ENCODE results near the gene MRPL50.

Gene MRPL50

DNA sequence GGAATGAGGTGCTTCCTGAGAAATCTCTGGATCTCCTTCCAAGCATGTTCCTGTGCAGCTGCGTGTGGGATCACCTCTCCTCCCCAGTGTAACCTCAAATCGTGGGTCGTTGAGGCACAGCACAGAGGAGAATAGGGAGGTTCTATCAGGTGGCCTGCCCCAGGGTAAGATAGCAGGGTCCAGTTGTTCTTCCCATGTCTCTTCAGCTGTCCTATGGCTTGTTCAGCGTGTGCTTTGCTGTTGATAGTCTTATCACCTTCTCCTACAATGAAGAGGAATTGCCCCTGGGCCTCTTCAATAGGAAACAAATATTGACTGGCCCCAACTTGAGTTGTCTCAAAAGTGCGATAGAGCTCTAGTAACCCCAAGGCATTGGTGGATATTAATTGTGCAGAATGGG, 36.0 kb downstream of the MRPL50 start:
- Histone ChIP-seq H3K27me3 (ENCODE audit: control insufficient read depth, insufficient read depth, low read length) (no peaks in the 10 kb centered on the region), H3K4me1 (ENCODE audit: control insufficient read depth, insufficient read depth, low read length) (no peaks in the 10 kb centered on the region), H3K27ac (ENCODE audit: low read length) (no peak overlapping the region), H3K36me3 (ENCODE audit: control insufficient read depth, insufficient read depth, low read length) (no peaks in the 10 kb centered on the region), H3K9me3 (ENCODE audit: control insufficient read depth, insufficient read depth, low read length) (no peaks in the 10 kb centered on the region), H3K4me3 (ENCODE audit: low read length) (no peak overlapping the region)
- DNase-seq (ENCODE audit: low read depth, low spot score): no peak
- no CpG with 5 or more reads among the region's 5 CpGs for WGBS (ENCODE audit: insufficient coverage, insufficient read length)

DNA sequence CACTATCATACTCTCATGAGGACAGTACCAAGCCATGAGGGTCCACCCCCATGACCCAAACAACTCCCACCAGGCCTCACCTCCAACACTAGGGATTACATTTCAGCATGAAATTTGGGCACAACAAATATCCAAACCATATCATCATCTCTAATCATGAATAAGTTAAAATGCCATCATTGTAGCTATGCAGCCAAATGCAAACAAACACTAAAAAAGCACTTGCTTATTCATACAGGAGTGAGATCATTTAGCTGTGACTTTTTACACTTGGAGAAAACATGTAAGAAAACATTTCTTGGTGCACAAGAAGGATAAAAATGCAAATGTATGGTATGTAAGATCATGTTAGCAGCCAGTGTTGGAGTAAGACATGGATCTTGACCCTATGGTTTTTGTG, 37.8 kb downstream of the MRPL50 start:
- Histone ChIP-seq H3K36me3 (ENCODE audit: control insufficient read depth, insufficient read depth, low read length) (no peaks in the 10 kb centered on the region), H3K9me3 (ENCODE audit: control insufficient read depth, insufficient read depth, low read length) (no peaks in the 10 kb centered on the region), H3K4me3 (ENCODE audit: low read length) (no peak overlapping the region), H3K4me1 (ENCODE audit: control insufficient read depth, insufficient read depth, low read length) (no peaks in the 10 kb centered on the region), H3K27me3 (ENCODE audit: control insufficient read depth, insufficient read depth, low read length) (no peaks in the 10 kb centered on the region), H3K27ac (ENCODE audit: low read length) (no peak overlapping the region)
- DNase-seq (ENCODE audit: low read depth, low spot score): no peak

DNA sequence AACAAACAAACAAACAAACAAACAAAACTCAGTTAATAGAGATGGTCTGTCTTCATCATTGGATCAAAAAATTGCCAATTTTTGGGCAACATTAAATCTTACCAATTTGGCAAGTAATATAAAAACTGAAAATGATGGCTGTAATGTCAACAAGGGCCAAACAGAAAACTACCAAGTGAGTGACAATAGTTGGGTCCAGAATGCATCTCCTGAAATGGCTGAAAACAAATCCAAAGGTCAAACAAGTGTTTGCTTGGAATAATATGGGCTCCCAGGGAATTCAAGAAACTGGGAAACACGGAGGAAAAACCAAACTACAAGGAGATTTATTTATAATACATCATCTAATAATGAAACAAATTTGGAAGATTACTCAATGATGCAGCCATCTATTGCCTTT, 38.7 kb downstream of the MRPL50 start:
- H3K27me3 ChIP-seq (ENCODE audit: control insufficient read depth, insufficient read depth, low read length): no peaks in the 10 kb centered on the region
- no CpG with 5 or more reads among the region's 1 CpG for WGBS (ENCODE audit: insufficient coverage, insufficient read length)
- no peak overlapping the region for H3K4me3 ChIP-seq (ENCODE audit: low read length)
- no peaks in the 10 kb centered on the region for H3K36me3 ChIP-seq (ENCODE audit: control insufficient read depth, insufficient read depth, low read length)
- no peaks in the 10 kb centered on the region for H3K4me1 ChIP-seq (ENCODE audit: control insufficient read depth, insufficient read depth, low read length)
- no peak overlapping the region for H3K27ac ChIP-seq (ENCODE audit: low read length)
- DNase-seq (ENCODE audit: low read depth, low spot score): no peak
- H3K9me3 ChIP-seq (ENCODE audit: control insufficient read depth, insufficient read depth, low read length): no peaks in the 10 kb centered on the region

DNA sequence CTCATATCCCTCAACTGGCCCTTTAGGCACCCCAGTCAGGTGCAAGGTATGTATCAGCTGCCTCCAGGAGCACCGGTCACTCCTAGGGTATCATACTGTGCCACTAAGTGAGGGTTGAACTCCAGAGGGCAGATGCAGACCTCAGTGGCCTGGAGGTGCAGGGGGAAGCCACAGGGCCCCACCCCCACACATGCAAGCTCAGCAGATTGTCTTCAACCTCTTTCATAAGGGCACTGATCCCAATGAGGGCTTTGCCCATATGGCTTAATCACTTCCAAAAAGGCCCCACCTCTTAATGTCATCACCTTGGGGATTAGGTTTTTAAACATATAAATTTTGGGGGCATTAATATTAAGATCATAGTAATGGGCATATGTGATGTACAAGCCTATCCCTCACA, 41.8 kb downstream of the MRPL50 start:
- no peaks in the 10 kb centered on the region for H3K4me1 ChIP-seq (ENCODE audit: control insufficient read depth, insufficient read depth, low read length)
- no peaks in the 10 kb centered on the region for H3K36me3 ChIP-seq (ENCODE audit: control insufficient read depth, insufficient read depth, low read length)
- no peak overlapping the region for H3K27ac ChIP-seq (ENCODE audit: low read length)
- no peak overlapping the region for H3K4me3 ChIP-seq (ENCODE audit: low read length)
- no peaks in the 10 kb centered on the region for H3K9me3 ChIP-seq (ENCODE audit: control insufficient read depth, insufficient read depth, low read length)
- no CpG with 5 or more reads among the region's 1 CpG for WGBS (ENCODE audit: insufficient coverage, insufficient read length)
- no peaks in the 10 kb centered on the region for H3K27me3 ChIP-seq (ENCODE audit: control insufficient read depth, insufficient read depth, low read length)
- no peak for DNase-seq (ENCODE audit: low read depth, low spot score)

DNA sequence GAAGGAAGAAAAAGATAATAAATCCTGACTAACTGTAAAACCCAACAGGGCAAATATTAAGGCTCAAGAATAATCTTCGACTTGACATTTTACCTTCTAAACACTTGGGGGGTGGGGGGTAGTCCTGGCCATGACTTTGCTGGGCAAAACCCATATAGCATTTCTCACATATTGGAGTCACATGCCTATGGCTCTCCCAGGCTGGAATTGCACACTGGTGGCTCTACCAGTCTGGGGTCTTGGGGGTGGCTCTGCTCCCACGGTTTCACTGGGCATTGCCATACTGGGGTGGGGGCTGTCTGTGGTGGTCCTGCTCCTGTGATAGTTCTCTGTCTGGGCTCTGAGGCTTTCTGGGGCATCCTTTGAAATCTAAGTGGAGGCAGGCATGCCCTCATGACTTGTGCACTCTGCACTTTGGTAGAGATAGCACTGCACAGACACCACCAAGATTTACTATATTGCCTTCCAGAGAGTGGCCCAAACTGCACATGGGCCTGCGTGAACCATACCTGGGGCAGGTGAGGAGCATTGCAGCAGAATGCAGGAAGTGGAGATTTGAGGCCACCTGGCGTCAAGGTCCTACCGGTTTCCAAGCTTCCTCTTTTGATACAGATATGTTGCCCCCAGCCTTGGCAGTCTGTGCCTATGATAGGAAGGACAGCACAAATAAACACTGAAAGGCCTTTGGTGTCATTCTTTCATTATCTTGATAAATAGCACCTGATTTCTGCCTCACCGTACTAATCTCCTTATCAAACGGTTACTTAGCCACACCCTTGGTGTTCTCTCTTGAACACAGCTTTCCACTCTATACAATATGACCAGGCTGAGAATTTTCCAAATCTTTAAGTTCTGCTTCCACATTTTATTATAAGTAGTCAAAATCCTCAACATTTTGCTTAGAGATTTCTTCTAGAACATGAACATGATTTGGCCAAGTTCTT, 43.4 kb downstream of the MRPL50 start:
- H3K27ac ChIP-seq (ENCODE audit: low read length): no peak overlapping the region
- no peak for DNase-seq (ENCODE audit: low read depth, low spot score)
- no peak overlapping the region for H3K4me3 ChIP-seq (ENCODE audit: low read length)
- H3K9me3 ChIP-seq (ENCODE audit: control insufficient read depth, insufficient read depth, low read length): no peaks in the 10 kb centered on the region
- WGBS (ENCODE audit: insufficient coverage, insufficient read length): no CpG with 5 or more reads among the region's 7 CpGs
- H3K27me3 ChIP-seq (ENCODE audit: control insufficient read depth, insufficient read depth, low read length): no peaks in the 10 kb centered on the region
- no peaks in the 10 kb centered on the region for H3K36me3 ChIP-seq (ENCODE audit: control insufficient read depth, insufficient read depth, low read length)
- no peaks in the 10 kb centered on the region for H3K4me1 ChIP-seq (ENCODE audit: control insufficient read depth, insufficient read depth, low read length)

DNA sequence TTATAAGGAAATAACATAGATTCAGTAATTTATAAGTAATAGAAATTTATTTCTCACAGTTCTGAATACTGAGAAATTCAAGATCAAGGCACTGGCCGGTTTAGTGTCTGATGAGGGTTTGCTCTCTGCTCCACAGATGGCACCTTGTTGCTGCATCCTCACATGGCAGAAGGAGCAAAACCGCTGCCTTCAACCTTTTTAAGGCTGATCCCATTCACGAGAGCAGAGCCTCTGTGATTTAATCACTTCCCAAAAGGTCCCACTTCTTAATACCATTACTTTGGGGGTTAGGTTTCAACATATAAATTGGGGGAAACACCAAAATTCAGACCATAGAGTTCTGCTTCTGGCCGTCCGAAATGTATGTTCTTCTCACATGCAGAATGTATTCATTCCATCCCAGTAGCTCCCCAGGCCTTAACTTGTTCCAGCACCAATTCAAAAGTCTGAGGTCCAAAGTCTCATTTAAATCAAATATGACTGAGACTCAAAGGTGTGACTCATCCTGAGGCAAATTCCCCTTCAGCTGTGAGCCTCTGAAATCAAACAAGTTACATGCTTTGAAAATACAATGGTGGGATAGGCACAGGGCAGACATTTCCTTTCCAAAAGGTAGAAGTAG, 44.2 kb downstream of the MRPL50 start:
- no peak for DNase-seq (ENCODE audit: low read depth, low spot score)
- H3K9me3 ChIP-seq (ENCODE audit: control insufficient read depth, insufficient read depth, low read length): no peaks in the 10 kb centered on the region
- H3K27me3 ChIP-seq (ENCODE audit: control insufficient read depth, insufficient read depth, low read length): no peaks in the 10 kb centered on the region
- H3K4me3 ChIP-seq (ENCODE audit: low read length): no peak overlapping the region
- no peaks in the 10 kb centered on the region for H3K36me3 ChIP-seq (ENCODE audit: control insufficient read depth, insufficient read depth, low read length)
- WGBS (ENCODE audit: insufficient coverage, insufficient read length): no CpG with 5 or more reads among the region's 5 CpGs
- H3K4me1 ChIP-seq (ENCODE audit: control insufficient read depth, insufficient read depth, low read length): no peaks in the 10 kb centered on the region
- no peak overlapping the region for H3K27ac ChIP-seq (ENCODE audit: low read length)

DNA sequence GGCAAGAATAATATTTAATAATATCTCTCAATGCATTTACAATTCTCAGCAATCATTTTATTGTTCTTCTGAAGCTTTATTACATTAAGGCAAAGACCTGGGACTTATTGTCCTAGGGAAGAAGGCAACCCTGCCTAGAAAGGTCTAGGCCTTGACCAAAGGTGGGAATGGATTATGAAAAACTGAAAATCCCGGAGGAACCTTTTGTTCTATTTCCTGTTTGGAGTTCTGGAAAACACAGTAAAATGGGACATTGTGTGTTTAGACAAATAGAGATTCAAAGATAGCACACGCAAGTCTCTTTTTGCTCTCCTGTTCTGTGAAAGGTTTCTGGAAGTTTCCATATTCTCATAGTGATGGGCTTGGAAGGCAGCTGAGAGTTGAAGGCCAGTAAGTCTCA, 44.7 kb downstream of the MRPL50 start:
- H3K9me3 ChIP-seq (ENCODE audit: control insufficient read depth, insufficient read depth, low read length): no peaks in the 10 kb centered on the region
- DNase-seq (ENCODE audit: low read depth, low spot score): no peak
- H3K4me3 ChIP-seq (ENCODE audit: low read length): no peak overlapping the region
- no CpG with 5 or more reads among the region's 2 CpGs for WGBS (ENCODE audit: insufficient coverage, insufficient read length)
- no peaks in the 10 kb centered on the region for H3K27me3 ChIP-seq (ENCODE audit: control insufficient read depth, insufficient read depth, low read length)
- H3K4me1 ChIP-seq (ENCODE audit: control insufficient read depth, insufficient read depth, low read length): no peaks in the 10 kb centered on the region
- no peak overlapping the region for H3K27ac ChIP-seq (ENCODE audit: low read length)
- no peaks in the 10 kb centered on the region for H3K36me3 ChIP-seq (ENCODE audit: control insufficient read depth, insufficient read depth, low read length)

DNA sequence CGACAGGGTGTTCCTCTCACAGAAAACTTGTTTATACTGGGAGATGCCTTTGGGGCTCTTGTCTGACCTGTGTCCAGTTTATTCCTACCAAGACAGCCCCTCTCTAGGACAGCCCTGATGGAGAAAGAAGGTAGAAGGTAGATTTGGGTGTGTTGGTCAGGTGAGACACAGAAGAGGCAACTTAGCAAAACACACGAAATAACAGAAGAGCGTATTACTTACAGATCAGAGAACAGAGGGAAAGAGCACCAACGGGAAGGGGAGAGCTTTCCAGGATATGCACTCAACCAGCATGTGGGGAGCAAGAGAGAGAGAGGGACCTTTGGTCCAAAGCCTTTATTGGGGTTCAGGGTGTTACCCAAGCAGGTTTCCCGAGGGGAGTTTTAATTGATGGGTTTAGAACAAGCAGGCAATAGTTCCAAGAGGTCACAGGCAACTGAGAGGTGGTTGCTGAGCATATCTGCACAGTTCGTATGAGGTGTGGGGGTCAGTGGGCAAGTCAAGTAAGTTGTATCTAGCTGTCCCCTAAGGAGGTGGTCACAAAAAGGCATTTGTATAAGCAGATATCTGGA, 45.4 kb downstream of the MRPL50 start:
- no CpG with 5 or more reads among the region's 6 CpGs for WGBS (ENCODE audit: insufficient coverage, insufficient read length)
- Histone ChIP-seq H3K4me1 (ENCODE audit: control insufficient read depth, insufficient read depth, low read length) (no peaks in the 10 kb centered on the region), H3K9me3 (ENCODE audit: control insufficient read depth, insufficient read depth, low read length) (no peaks in the 10 kb centered on the region), H3K27me3 (ENCODE audit: control insufficient read depth, insufficient read depth, low read length) (no peaks in the 10 kb centered on the region), H3K27ac (ENCODE audit: low read length) (no peak overlapping the region), H3K4me3 (ENCODE audit: low read length) (no peak overlapping the region), H3K36me3 (ENCODE audit: control insufficient read depth, insufficient read depth, low read length) (no peaks in the 10 kb centered on the region)
- DNase-seq (ENCODE audit: low read depth, low spot score): no peak

DNA sequence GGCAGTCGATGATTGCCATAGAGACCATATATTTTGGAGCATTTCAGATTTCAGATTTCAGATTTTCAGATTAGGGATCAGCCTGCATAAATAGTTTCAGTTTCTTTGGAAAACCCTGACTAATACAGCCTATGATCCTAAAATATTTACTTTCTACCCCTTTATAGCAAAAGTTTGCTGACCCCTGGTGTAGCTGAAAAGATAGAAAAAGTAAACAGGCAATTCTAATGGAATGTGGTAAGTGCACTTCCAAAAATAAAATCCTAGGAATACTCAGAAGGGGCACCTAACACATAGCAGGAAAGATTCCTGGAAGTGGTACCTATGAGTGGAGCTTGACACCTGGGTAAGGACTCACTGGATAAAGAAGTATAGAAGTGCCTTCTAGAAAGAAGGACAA, 48.1 kb downstream of the MRPL50 start:
- Histone ChIP-seq H3K4me3 (ENCODE audit: low read length) (no peak overlapping the region), H3K36me3 (ENCODE audit: control insufficient read depth, insufficient read depth, low read length) (no peaks in the 10 kb centered on the region), H3K9me3 (ENCODE audit: control insufficient read depth, insufficient read depth, low read length) (no peaks in the 10 kb centered on the region), H3K4me1 (ENCODE audit: control insufficient read depth, insufficient read depth, low read length) (no peaks in the 10 kb centered on the region), H3K27ac (ENCODE audit: low read length) (no peak overlapping the region), H3K27me3 (ENCODE audit: control insufficient read depth, insufficient read depth, low read length) (no peaks in the 10 kb centered on the region)
- no CpG with 5 or more reads among the region's 1 CpG for WGBS (ENCODE audit: insufficient coverage, insufficient read length)
- no peak for DNase-seq (ENCODE audit: low read depth, low spot score)

DNA sequence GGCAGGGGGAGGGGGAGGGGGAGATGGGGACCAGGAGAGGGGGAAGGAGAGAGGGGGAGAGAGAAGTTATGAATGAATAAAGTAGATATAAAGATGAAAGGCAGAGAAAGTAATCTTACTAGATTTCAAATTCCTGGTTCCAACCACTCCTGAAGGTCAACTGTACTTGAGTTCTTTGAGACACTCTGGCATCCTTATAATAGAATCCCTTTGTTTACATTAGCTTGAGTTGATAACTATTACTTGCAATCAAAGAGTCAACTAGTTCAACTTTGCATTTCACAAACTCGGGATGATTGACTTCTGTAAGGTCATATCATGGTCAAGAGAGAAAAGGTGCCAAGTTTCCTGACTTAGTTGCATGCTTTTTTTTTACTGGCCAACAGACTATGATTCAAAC, 55.8 kb downstream of the MRPL50 start:
- no CpG with 5 or more reads among the region's 1 CpG for WGBS (ENCODE audit: insufficient coverage, insufficient read length)
- H3K27ac ChIP-seq (ENCODE audit: low read length): no peak overlapping the region
- H3K27me3 ChIP-seq (ENCODE audit: control insufficient read depth, insufficient read depth, low read length): no peaks in the 10 kb centered on the region
- no peak for DNase-seq (ENCODE audit: low read depth, low spot score)
- no peaks in the 10 kb centered on the region for H3K36me3 ChIP-seq (ENCODE audit: control insufficient read depth, insufficient read depth, low read length)
- no peaks in the 10 kb centered on the region; the same call in 1 of the 2 replicates for H3K9me3 ChIP-seq (ENCODE audit: control insufficient read depth, insufficient read depth, low read length)
- H3K4me3 ChIP-seq (ENCODE audit: low read length): no peak overlapping the region
- no peaks in the 10 kb centered on the region for H3K4me1 ChIP-seq (ENCODE audit: control insufficient read depth, insufficient read depth, low read length)

All from iPS DF 6.9 (cell line).